Forelimb muscle (tissue), 1 donor: ENCODE data around the gene LAT. TPM values are rescaled to one million over a fixed set of nuclear protein-coding genes. Genes with fewer than 3 reads are reported as not detected.

Experiments used
- DNase-seq: peaks from one replicate; pipeline ENCODE4 v3.0.0-alpha.2; 2013; ENCODE audit warnings: low read depth
- polyA plus RNA-seq: library from polyadenylated mRNA; unstranded; fragments of 120-200 nt; gene quantifications from one replicate; pipeline ENCODE4 v1.2.1, GENCODE V29; 2013; ENCODE audit not compliant: insufficient read length

Gene LAT
- polyA plus RNA-seq, 1 donor, result 3.1 TPM

DNA sequence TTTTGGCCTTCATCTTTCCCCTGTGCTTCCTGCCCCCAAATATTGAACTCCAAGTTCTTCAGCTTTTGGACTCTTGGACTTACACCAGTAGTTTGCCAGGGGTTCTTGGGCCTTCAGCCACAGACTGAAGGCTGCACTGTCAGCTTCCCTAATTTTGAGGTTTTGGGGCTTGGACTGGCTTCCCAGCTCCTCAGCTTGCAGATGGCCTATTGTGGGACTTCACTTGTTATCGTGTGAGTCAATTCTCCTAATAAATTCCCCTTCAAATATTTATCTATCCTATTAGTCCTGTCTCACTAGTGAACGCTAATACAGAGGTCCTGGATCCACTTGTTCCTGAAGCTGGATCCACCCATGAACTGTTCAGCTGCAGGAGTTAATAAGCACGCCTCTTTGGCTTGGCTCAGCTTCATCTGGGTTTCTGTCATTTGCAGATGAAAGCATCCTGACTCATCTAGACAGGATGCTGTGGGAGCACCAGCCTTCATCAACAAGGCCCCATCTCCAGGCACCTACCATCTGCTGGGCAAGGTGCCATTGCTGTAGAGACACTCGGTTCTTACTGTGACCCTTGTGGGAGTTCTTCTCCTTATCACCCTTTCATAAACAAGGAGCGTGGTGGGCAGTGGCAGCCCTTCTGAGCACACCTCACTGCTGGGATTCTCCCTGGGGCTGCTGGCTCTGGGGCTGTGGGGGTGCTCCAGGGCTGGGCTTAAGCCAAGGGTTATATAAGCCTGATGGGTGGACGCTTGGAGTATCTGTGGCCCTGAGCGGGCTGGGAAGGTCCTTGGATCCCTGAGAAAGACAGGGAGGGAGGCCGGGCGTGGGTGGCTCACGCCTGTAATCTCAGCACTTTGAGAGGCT, 23.1 kb downstream of the LAT start:
- DNase-seq, result no peak

DNA sequence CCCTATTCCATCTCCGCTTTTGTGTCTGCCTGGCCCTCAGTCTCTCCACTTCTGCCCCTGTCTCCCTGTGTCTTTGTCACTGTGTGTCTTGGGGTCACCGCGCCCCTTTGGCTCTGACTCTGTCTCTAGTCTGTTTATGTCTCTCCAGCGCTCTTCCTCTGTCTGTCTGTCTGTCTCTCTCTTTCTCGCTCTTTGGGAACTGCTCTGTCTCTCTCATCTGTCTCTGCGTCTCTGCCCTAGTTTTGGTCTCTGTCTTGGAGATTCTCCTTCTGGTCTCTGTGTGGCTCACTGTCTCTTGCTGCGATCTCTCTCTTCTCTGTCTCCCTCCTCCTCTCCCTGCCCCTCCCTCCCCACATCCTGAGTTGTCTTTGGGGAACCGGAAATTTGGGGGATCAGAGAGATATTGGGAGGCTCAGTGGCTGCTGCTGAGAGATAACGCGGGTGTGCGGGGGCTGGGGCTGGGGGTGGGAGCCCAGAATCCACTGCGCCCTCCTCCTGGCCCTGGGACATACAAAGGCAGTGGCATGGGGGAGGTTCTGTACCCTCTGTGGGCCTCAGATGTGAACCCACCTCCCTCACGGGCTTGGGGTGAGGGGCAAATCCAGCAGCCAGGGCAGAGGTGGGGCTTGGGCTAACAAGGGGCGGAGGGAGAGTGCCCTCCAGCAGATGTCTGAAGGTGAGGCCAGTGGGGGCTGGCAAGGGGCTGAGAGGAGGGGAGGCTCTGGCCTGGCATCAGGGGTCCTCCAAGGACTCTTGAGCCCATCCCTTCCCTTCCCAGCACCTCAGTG, 24.4 kb downstream of the LAT start:
- no peak for DNase-seq

DNA sequence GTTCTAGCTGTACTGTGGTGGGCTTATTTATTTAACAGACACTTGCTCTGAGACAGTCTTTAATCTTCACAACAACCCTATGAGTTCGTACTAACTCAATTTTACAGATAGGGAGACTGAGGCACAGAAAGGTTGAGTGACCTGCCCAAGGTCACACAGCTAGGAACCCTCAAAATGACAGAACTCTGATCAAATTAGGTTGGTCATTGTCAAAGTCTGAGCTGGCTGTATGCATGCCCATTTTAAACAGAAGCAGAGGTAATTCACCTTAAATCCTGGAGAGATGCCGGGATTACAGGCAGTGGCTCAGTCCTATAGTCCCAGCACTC, 24.9 kb downstream of the LAT start:
- DNase-seq, result no peak

DNA sequence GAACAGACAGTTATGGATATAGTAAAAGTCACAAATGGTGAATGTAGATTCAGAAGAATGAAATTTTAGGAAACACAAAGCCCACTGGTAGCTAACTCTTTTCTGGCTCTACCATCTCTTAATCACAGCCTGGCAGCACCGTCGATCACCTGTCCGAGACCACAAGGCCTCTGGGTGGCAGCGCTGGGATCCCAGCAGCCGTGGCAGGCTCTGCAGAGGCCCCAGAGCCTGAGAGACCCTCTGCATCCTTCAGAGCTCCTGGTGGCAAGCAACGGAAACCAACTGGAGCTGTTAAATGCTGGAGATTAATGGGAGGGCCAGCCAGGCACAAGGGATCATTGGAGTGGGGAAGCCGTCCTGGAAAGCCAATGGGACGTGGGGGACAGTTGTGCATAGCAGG, 26.3 kb downstream of the LAT start:
- DNase-seq, result no peak

DNA sequence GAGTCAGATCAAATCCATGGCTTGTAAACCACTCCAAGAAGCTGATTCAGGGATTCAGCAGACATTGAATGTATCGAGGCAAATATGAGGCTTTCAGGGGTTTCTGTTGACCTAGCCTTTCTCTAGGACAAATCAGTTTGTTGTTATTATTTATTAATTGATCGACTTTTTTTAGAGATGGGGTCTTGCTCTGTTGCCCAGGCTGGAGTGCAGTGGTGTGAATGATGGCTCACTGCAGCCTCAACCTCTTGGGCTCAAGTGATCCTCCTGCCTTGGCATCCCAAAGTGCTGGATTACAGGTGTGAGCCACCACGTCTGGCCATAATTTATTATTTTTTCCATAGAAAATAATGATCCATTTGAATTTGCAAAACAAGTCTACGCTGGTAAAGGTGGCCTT, 27.0 kb downstream of the LAT start:
- no peak for DNase-seq

DNA sequence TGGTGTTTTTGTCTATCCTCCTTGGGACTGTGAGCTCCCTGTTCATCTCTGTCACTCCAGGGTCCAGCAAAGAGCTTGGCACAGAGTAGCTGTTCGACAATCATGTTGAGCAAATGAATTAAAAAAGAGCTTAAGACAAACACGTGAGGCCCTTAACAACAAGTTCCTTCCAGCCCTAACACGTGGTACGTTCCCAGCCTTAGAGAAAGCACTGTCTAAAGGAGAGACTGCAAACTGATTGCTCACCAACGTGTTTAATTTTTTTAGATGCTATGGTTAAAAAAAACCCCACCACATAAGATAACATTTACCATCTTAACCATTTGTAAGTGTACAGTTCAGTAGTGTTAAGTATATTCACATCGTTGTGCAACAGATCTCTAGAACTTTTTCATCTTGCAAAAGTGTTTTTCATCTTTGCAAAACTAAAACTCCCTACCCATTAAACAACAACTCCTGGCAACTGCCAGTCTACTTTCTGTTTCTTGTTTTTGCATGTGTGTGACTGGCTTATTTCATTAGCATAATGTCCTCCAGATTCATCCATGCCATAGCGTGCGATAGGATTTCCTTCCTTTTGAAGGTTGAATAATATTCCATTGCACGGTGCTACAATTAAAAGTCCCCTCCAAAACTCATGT, 28.2 kb downstream of the LAT start:
- DNase-seq, result no peak

DNA sequence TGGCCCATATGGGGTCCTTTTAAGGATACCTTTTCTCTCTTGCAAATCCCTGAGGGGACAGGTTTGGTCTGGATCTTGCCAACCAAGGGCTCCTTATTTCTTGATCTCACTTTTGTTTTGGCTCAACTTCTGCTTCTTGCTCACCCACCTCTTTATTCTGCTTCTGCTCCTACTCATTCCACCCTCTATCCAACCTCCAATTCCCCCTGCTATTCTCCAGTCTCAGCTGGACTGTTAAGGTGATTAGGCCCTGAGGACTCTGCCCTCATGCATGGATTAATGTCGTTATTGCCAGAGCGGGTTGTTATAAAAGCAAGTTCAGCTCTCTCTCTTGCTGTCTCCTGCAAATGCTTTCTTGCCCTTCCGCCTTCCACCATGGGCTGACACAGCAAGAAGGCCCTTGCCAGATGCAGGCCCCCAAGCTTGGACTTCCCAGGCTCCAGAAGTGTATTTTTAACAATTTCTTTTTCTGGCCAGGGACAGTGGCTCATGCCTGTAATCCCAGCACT, 29.8 kb downstream of the LAT start:
- DNase-seq, result no peak

DNA sequence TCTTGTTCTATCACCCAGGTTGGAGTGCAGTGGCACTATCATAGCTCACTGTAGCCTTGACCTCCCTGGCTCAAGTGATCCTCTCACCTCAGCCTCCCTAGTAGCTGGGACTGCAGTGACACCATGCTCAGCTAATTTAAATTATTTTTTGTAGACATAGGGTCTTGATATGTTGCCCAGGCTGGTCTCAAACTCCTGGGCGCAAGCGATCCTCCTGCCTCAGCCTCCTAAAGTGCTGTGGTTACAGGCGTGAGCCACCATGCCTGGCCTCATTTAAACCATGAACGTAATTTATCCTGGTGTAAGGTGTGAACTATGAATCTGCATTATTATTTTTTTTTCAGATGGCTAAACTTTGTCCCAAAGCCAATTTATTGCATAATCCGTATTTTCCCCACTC, 37.3 kb downstream of the LAT start:
- no peak for DNase-seq

DNA sequence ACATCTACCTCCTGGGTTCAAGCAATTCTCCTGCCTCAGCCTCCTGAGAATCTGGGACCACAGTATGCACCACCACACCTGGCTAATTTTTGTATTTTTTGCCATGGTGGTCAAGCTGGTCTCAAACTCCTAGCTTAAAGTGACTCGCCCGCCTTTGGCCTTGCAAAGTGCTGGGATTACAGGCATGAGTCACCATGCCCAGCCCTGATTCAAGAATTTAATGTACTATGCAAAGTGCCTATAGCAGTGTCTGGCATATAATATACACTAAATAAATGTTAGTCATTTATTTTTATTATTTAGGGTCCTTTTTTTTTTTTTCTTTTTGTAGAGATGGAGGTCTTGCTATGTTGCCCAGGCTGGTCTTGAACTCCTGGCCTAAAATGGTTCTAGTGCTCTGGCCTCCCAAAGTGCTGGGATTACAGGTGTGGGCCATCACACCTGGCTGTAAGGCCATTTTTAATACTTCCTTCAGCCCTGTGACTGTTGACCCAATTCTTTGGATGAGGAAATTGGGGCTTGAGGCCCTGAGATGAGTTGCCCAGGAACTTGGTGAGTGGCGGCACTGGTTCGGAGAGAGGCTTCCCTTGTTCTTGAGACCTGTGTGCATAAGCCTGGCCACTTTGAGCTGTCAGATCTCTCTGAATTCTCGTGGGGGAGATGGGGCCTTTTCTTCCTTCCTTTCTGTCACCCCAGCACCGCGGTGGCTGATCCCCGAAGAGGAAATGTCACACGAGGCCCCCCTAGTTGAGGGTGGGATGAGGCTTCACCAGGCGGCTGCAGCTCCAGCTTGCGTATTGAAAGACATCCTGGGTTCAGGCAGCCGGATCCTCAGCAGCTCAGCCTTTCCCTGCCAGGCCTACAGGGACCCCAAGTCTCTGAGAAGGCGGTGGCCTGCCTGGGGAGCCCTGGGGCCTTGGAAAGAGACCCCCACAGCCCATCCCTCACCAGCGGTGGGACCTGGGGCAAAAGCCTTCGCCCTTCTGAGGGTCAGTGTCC, 38.7 kb downstream of the LAT start:
- DNase-seq, result no peak

DNA sequence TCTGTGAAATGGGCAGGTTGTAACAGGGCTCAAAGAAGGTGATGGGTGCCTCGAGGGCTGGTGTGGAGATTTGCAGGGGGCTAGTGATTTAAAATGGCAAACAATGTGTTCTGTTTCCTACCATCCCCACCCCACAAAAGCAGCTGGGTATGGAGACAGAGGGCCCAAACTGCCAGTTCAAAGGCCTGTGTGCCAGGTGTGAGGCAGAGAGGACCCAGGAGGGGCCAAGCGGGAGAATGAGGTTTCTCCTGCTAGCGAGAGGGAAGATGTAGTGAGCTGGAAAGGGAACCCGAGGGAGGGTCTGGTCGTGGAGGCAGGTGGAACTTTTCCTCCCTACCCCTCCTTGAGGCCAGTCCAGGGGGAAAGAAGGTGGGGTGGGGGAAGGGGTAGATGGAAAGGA, 39.4 kb downstream of the LAT start:
- DNase-seq, result no peak

DNA sequence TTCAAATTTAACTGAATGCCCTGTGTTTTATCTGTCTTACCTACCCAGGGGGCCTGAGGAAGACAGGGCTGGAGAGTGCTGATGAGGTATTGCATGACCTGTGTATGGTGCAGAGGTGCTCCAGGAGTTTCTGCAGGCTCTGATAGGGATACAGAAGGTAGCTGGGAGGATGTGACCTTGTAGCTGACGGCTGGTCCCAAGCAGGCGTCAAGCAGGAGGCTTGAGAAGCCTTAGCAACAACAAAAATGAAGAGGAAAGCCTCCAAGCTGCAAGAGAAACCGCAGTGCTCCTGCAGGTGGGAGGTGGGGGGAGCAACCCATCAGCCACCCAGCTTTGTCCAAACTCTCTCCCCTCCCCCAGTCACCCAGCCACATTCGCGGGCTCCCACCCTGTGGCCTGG, 40.4 kb downstream of the LAT start:
- no peak for DNase-seq

DNA sequence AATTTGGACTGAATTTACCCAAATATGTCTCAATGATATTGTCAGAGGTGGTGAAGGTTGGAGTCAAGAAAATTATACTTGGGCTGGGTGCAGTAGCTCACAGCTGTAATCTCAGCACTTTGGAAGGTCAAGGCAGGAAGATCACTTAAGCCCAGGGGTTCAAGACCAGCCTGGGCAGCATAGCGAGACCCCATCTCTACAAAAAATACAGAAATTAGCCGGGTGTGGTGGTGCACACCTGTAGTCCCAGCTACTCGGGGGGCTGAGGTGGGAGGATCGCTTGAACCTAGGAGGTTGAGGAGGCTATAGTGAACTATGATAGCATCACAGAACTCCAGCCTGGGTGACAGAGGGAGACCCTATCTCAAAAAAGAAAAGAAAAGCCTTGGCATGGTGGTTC, 40.9 kb downstream of the LAT start:
- DNase-seq, result no peak

DNA sequence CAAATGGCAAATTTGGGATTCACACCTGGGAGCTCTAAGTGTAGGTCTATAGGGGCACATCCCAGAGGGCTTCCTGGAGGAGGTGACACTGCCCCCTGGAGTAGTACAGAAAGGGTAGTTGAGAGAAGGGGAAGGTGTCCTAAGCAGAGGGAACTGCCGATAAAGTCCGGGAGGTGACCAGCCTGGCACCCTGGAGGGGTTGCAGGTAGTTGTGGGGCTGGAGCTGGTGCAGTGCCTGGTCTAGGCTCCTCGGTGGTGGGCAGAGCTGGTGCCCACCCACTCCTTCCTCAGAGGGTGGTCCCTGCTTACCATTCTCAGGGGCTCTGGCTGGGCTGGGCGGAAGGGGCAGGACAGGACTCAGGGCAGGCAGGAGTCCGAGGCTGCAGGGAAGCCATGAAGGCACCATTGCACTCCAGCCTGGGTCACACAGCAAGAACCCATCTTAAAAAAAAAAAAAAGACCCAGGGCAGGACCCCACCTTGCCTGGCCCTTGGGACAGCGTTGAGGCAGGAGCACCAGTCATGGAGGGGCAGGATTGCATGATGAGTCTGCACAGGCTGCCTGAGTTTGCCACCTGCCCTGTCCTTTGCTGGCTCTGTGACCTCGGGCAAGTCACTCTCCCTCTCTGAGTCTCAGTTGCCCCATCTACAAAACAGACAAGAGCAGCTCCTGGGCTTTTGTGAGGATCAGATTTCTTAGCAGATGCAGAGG, 43.8 kb downstream of the LAT start:
- no peak for DNase-seq

DNA sequence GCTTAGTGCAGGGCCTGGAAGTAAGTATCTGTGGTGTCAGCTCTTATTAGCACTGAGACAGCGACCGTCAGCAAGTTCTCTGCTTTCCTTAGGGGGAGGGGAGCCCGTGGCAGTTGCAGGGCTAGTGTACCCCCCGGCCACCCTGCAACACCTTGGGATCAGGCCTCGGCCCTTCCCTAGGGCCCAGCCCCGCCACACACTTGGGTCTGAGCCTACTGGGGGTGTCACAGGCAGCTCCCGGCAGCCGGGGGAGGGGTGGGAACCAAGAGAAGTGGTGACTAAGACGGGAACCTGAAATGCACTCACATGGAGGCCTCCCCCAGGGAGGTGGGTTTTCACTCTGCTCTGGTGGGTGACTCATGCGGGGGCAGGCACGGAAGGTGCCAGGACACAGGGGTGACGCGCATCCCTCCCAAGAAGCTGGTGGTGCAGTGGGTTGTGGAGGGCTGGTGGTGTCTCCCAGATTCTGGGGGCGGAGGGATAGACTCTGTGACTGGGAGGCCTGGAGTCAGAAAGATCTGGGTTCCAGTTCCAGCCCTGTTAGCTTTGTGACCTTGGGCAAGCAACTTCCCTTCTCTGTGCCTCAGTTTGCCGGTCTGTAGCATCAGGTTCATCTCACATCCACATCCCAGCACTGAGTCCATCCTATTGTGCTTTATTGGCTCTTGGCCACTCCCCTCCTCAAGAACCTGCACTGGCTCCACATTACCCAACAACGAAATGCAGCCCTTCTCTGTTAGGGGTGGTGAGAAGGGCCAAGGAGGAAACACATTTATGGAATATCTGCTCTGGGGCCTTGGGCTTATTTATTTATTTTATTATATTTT, 44.5 kb downstream of the LAT start:
- no peak for DNase-seq

DNA sequence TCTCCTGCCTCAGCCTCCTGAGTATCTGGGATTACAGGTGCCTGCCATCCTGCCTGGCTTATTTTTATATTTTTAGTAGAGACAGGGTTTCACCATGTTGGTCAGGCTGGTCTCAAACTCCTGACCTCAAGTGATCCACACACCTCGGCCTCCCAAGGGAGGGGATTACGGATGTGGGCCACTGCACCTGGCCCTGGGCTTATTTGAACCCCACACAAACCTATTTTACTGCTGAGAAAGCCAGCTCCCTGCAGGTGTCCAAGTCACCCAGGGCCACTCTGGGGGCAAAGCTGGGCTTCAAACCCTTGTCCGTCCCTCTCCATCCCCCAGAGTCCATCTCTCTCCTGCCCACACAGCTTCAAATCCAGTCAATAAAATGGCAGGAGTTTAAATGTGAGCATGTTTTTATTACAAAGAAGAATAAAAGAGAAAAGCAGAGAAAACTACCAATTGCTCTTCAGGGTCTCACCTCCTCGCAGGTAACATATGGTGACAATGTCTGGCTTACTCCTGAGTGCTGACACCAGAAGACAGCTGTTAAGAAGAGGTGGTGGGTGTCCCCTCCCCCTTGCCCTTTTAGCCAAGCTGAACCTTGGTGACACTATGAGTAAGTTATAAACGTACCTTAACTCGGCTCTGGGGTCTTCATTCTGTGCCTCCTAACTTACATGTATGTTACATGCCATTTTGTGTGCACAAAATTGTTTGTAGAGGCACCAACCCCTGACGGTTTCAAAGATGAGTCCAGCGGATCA, 45.4 kb downstream of the LAT start:
- no peak for DNase-seq
